ENCODE measurements around the gene OR8B3.

Gene OR8B3

DNA sequence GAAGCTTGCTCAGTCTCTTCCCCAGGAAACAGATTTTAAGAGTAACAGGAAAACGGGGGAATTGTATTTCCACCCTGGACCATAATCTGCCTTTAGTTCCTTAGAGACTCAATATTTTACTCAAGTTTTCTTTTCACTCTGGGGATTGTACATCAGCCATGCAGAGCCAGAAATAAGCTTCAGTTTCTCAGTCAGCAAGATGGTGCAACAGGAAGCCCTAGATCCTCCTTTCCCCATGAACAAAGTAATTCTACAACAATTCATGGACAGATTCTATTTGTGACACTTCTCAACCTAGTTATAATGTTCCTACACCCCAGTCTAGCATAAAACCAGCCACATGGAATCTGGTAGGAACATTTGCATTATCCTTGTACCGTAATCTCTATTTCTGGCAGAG lies 39.3 kb downstream of the OR8B3 start:
- no peak for FAIRE-seq
- no peak for TF ChIP-seq CTCF (IDR thresholded peaks at IDR 0.05; ENCODE audit: insufficient read depth, missing control alignments)
- DNase-seq (ENCODE audit: insufficient read length, low spot score) = no peak

DNA sequence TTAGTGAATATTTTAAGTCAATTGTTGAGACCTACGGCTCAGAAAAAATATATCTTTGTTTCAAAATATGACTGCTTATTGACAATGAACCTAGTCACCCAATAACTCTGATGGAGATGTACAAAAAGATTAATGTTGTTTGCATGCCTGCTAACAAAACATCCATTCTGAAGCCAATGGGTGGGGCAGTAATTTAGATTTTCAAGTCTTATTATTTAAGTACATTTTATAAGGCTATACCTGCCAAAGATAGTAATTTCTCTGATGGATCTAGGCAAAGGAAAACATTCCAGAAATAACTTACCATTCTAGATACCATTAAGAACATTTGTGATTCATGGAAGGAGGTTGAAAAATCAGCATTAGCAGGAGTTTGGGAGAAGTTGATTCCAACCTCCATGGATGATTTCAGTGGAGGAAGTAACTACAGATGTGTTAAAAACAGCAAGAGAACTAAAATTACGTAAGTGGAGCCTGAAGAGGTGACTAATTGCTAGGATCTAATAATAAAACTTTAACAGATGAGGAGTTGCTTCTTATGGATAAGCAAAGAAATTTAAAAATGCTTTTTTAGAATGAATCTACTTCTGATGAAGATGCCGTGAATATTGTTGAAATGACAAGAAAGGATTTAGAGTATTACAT lies 52.4 kb downstream of the OR8B3 start:
- no peak for DNase-seq (ENCODE audit: insufficient read length, low spot score)
- no peak for TF ChIP-seq CTCF (IDR thresholded peaks at IDR 0.05; ENCODE audit: insufficient read depth, missing control alignments)
- FAIRE-seq = no peak
